OCI-LY1 (cell line): ENCODE measurements around the gene TADA3.

Source experiments
- EZH2 ChIP-seq: fragments of 200-600 bp; sonication (generic), shearing (Covaris generic); IDR thresholded peaks from 2 replicates; pipeline ENCODE4 v1.8.0; 2017; ENCODE audit warnings: borderline replicate concordance, mixed run types, mild to moderate bottlenecking, antibody characterized with exemption, low read length, moderate library complexity, mixed read lengths
- TF ChIP-seq, protein P1 (sequence below): fragments of 200-600 bp; sonication (generic), shearing (Covaris generic); IDR thresholded peaks from 2 replicates; pipeline ENCODE4 v1.5.1; 2017; ENCODE audit warnings: mild to moderate bottlenecking, antibody characterized with exemption, low read length, moderate library complexity, mixed read lengths

DNA sequence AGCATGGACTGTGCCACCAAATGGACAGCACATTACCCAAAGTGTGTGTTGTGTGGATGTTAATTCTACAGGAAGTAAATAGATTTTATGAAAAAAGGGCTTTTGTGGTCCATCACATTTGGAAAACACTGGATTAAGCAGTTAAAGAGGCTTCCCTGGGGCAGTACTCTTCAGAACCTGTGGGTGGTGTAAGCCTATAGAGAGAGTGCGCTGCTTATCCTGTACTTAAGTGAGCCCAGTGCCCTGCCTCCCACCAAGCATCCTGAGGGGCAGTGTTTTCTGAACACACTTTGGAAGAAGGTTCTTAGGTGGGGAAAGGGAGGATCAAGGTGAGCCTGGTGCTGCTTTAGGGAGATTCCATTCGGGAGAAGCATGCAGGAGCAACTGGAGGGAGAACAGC is 28.7 kb upstream of the TADA3 start:
- TF ChIP-seq, protein P1, sequence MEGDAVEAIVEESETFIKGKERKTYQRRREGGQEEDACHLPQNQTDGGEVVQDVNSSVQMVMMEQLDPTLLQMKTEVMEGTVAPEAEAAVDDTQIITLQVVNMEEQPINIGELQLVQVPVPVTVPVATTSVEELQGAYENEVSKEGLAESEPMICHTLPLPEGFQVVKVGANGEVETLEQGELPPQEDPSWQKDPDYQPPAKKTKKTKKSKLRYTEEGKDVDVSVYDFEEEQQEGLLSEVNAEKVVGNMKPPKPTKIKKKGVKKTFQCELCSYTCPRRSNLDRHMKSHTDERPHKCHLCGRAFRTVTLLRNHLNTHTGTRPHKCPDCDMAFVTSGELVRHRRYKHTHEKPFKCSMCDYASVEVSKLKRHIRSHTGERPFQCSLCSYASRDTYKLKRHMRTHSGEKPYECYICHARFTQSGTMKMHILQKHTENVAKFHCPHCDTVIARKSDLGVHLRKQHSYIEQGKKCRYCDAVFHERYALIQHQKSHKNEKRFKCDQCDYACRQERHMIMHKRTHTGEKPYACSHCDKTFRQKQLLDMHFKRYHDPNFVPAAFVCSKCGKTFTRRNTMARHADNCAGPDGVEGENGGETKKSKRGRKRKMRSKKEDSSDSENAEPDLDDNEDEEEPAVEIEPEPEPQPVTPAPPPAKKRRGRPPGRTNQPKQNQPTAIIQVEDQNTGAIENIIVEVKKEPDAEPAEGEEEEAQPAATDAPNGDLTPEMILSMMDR, result peak; percentile 30; the same call in 1 of the 2 replicates
- no peak for TF ChIP-seq EZH2
